Gastroesophageal sphincter (tissue), 4 donors: Measurements from ENCODE around the gene EFL1. TPM values are rescaled to one million over a fixed set of nuclear protein-coding genes. Genes with fewer than 3 reads are reported as not detected.
"Not testable (repeated sequence)": the region's sequence is repeated elsewhere in the genome, so short reads cannot be mapped to it uniquely, and the experiment has no call there.

Experiments used
- ATAC-seq: fragments of 150-250 bp; one replicate; pipeline ENCODE4 v1.9.1; 2016; ENCODE audit warnings: mild to moderate bottlenecking, moderate library complexity
- H3K27ac ChIP-seq, 4 donors: fragments of 200-600 bp; sonication (generic) in 3 of 4; 1 replicate in 3 of 4; 2 replicates in 1 of 4; pipeline ENCODE4 v1.5.1; 2016 to 2019
- H3K27me3 ChIP-seq: fragments of 200-600 bp; sonication (generic); one replicate; pipeline ENCODE4 v1.5.1; 2019
- H3K36me3 ChIP-seq, 2 donors: fragments of 200-600 bp; sonication (generic); one replicate each; pipeline ENCODE4 v1.5.1; 2019; ENCODE audit warnings: control low read depth in 1 of 2
- H3K4me1 ChIP-seq, 3 donors: fragments of 200-600 bp; sonication (generic); 1 replicate in 2 of 3; 2 replicates in 1 of 3; pipeline ENCODE4 v1.5.1; 2016 to 2019; ENCODE audit warnings: control low read depth in 2 of 3
- H3K4me3 ChIP-seq, 2 donors: fragments of 200-600 bp; sonication (generic); one replicate each; pipeline ENCODE4 v1.5.1; 2019; ENCODE audit warnings: mild to moderate bottlenecking in 1 of 2, moderate library complexity in 1 of 2
- H3K9me3 ChIP-seq, 3 donors: fragments of 200-600 bp; sonication (generic); one replicate each; pipeline ENCODE4 v1.5.1; 2017 to 2019; ENCODE audit warnings: control low read depth in 2 of 3
- EP300 ChIP-seq: sonication (generic); formaldehyde crosslinking; IDR thresholded peaks from one replicate; pipeline ENCODE4 v1.6.1; 2017; ENCODE audit warnings: antibody characterized with exemption, mild to moderate bottlenecking
- POLR2A ChIP-seq, 2 donors: fragments of 450-650 bp; IDR thresholded peaks; one replicate each; pipeline ENCODE4 v1.6.1; 2017; ENCODE audit warnings: antibody characterized with exemption in 2 of 2, mild to moderate bottlenecking in 2 of 2, moderate library complexity in 1 of 2
- POLR2AphosphoS5 ChIP-seq: sonication (generic); formaldehyde crosslinking; IDR thresholded peaks from one replicate; pipeline ENCODE4 v1.6.1; 2017; ENCODE audit warnings: antibody characterized with exemption
- WGBS, 2 donors: methylation state at CpG; one replicate each; pipeline ENCODE4 v1.1.5; 2018; ENCODE audit warnings: low coverage in 1 of 2; 5-methylcytosine and 5-hydroxymethylcytosine counted together
- total RNA-seq, 4 donors: library from RNA; depleted of rRNA; stranded (reverse); fragments of >200 nt; gene quantifications; one replicate each; pipeline ENCODE4 v1.1.0, GENCODE V29; 2016
- TF ChIP-seq, protein P1 (sequence below), 4 experiments: fragments of 200-600 bp in 2 of 4; fragments of 450-650 bp in 2 of 4; sonication (generic) in 1 of 4; IDR thresholded peaks; one replicate each; pipeline ENCODE4 v1.5.1; 2017 to 2019; ENCODE audit warnings: antibody characterized with exemption in 4 of 4, mild to moderate bottlenecking in 2 of 4, moderate library complexity in 2 of 4

The EFL1 gene
- total RNA-seq, 4 donors from 2014 or later = 12.1 to 17.7 (median 15.5) TPM

DNA sequence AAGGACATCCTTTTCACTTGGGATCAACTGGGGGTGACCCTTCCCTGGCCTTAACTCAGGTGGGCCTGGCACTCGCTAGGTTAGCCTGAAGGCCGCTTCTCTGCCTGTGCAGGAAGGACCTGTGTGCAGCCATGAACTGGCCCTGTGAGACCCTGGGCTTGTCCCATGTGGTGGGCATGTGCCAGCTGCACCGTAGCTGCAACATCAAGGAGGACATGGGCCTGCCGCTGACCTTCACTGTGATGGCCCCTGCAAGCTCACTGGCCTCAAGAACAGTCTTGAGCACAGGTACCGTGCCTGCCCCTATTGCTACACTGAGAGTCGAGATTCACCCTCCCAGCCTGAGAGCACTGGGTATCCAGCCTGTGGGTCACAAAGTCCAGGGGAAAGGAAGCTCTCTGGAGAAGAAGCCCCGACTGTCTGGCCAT lies 43.1 kb upstream of the EFL1 start:
- Histone ChIP-seq H3K9me3 (peaks cover 0 to 7% (median 0%) of the 10 kb centered on the region in 3 donors), H3K27me3 (no peaks in the 10 kb centered on the region), H3K27ac (no peak overlapping the region), H3K4me1 (no peaks in the 10 kb centered on the region), H3K4me3 (no peak overlapping the region), H3K36me3 (no peaks in the 10 kb centered on the region)
- TF ChIP-seq, protein P1, sequence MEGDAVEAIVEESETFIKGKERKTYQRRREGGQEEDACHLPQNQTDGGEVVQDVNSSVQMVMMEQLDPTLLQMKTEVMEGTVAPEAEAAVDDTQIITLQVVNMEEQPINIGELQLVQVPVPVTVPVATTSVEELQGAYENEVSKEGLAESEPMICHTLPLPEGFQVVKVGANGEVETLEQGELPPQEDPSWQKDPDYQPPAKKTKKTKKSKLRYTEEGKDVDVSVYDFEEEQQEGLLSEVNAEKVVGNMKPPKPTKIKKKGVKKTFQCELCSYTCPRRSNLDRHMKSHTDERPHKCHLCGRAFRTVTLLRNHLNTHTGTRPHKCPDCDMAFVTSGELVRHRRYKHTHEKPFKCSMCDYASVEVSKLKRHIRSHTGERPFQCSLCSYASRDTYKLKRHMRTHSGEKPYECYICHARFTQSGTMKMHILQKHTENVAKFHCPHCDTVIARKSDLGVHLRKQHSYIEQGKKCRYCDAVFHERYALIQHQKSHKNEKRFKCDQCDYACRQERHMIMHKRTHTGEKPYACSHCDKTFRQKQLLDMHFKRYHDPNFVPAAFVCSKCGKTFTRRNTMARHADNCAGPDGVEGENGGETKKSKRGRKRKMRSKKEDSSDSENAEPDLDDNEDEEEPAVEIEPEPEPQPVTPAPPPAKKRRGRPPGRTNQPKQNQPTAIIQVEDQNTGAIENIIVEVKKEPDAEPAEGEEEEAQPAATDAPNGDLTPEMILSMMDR (IDR thresholded peaks at IDR 0.05) = no peak
- TF ChIP-seq EP300 (no peak), POLR2A (IDR thresholded peaks at IDR 0.05) (no peak), POLR2AphosphoS5 (no peak)
- ATAC-seq = no peak
- 80% methylated on average over 1 of the region's 7 CpGs; no CpG with 5 or more reads in 1 of the 2 donors for WGBS, 2 donors

DNA sequence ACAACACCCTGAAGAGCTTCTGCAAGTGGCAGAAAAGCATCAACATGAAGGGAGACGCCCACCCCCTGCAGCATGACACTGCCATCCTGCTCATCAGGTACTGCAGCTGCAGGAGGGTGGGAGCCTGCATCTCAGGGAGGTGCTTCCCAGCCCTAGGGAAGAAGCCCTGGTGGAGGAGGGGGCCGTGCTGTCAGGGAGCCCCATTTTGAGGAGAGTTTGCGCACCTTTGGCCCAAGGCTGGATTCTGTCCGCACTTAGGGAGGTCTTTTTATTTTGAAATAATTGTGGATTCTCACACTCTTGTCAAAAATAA lies 42.2 kb upstream of the EFL1 start:
- no peaks in the 10 kb centered on the region for H3K36me3 ChIP-seq
- no peaks in the 10 kb centered on the region for H3K4me1 ChIP-seq
- 92% methylated on average over 2 of the region's 4 CpGs; no CpG with 5 or more reads in 1 of the 2 donors for WGBS, 2 donors
- no peak for TF ChIP-seq EP300
- TF ChIP-seq, protein P1 (IDR thresholded peaks at IDR 0.05) = no peak
- no peak for TF ChIP-seq POLR2AphosphoS5
- no peak for TF ChIP-seq POLR2A (IDR thresholded peaks at IDR 0.05)
- H3K4me3 ChIP-seq = no peak overlapping the region
- H3K27me3 ChIP-seq = no peaks in the 10 kb centered on the region
- no peak overlapping the region for H3K27ac ChIP-seq
- no peak for ATAC-seq
- H3K9me3 ChIP-seq = no peaks in the 10 kb centered on the region

DNA sequence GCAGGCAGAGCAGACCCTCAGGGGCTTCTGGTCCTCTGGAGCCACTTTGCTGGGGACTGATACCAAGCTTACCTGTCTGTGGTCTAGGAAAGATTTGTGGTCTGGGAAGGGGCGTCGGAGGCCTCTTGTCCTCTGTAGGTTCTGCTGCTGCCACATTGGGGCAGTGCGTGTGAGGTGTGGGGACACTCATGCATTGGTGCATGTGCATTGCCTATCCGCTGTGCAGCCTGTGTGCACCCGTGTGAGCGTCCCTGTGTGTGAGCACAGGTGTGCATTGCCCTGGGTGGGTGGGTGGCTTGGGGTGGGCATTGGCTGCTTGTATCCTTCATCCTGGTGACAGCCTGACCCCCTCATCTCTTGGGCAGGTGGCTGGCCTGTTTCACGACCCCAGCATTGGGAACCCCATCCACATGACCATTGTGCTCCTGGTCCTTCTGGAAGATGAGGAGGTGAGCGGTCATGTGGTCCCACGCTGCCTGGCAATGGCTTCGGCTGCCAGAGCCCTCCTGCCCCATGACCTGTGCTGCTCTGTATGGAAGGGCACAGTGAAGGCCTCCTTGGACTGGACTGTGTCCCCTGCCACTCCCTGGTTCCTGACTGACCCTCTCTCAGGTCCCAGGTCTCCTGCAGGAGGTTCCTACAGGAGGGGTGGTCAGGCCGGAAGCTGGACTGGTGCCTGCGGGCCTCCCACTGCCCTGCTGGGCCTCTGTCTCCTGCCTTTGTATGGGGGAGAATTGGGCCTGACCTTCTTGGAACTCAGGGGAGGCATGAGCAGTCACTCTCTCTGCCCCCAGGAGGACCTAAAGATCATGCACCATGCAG lies 41.6 kb upstream of the EFL1 start:
- Histone ChIP-seq H3K9me3 (no peaks in the 10 kb centered on the region), H3K27ac (no peak overlapping the region), H3K4me1 (no peaks in the 10 kb centered on the region), H3K27me3 (no peaks in the 10 kb centered on the region), H3K4me3 (no peak overlapping the region), H3K36me3 (no peaks in the 10 kb centered on the region)
- no peak for ATAC-seq
- TF ChIP-seq POLR2A (IDR thresholded peaks at IDR 0.05) (no peak), EP300 (no peak), POLR2AphosphoS5 (no peak)
- TF ChIP-seq, protein P1 (IDR thresholded peaks at IDR 0.05) = no peak
- 100% methylated on average over 2 of the region's 12 CpGs; no CpG with 5 or more reads in 1 of the 2 donors for WGBS, 2 donors

DNA sequence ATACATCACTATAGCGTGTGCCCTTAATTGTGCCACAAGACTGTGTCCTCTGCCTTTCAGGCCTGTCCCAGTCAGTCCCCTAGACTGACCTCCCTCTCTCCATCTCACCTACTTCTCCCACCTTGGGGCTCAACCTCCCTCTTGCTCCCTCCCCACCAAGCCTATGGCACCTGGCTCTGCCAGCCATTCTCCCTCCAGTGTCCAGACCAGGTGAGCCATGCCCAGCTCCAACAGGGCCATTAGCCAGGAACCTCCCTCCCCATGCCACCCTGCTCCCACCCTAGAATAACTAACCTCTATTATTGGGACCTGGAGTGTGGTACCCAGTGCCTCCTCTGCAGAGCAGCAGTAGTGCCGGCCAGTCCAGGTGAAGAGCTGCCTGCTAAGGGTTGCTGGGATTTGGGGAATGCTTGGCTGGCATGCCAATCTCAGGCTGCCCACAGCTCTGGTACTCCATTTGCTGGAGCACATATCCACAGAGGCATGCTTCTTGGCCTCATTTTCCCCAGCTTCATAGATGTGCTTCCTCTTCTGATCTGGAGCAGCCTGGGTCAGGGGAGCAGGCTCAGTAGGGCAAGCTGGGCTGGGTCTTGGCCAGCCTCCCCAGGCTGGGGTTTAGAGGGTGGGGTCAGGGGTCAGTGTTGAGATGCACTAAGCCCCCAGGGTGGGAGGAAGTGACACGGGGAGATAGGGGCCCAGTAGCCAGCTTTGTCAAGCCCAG lies 38.9 kb upstream of the EFL1 start:
- H3K4me3 ChIP-seq = no peak overlapping the region
- ATAC-seq = no peak
- no peak overlapping the region for H3K27ac ChIP-seq
- 33% methylated on average over 1 of the region's 3 CpGs; no CpG with 5 or more reads in 1 of the 2 donors for WGBS, 2 donors
- no peaks in the 10 kb centered on the region for H3K36me3 ChIP-seq
- TF ChIP-seq, protein P1 (IDR thresholded peaks at IDR 0.05) = no peak
- TF ChIP-seq POLR2AphosphoS5 = no peak
- peaks cover 10% of the 10 kb centered on the region for H3K27me3 ChIP-seq
- H3K4me1 ChIP-seq = no peaks in the 10 kb centered on the region
- H3K9me3 ChIP-seq = no peaks in the 10 kb centered on the region

DNA sequence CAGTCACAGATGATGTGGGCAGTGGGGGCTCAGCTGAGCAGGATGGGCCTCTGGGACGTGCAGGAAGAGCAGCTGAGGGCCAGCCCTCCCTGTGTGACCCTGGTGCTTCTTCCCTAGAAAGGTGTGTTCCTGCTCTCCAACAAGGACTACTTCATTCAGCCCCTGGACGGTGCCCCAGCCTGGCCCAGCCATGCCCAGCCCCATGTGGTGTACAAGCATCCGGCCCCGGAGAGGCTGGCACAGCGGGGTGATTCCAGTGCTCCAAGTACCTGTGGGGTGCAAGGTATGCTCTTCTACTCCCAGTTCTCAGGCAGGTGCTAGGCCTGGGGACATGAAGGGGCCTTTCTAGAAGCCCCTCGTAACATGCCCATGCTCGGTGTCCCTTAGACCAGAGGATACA lies 38.3 kb upstream of the EFL1 start:
- no peaks in the 10 kb centered on the region for H3K36me3 ChIP-seq
- TF ChIP-seq POLR2AphosphoS5 (no peak), EP300 (no peak), POLR2A (IDR thresholded peaks at IDR 0.05) (no peak)
- TF ChIP-seq, protein P1 (IDR thresholded peaks at IDR 0.05) = no peak

DNA sequence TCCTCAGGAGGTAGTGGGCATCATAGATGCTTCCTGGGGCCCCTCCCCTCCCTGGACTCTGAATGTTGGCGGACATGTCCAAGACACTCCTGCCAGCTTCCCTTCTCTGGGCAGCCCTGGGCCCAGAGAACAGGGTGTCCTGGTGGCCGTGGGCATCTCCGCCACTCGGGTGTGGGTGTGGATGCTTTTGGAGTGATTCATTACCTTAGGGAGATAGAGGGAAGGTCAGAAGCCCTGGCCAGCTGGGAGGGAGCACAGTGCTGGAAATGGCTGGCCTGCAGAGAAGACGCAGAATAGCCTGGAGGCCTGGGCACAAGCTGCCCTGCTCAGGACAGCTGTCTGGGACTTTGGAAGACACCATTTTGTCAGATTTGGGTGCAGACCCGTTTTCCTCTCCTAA lies 37.8 kb upstream of the EFL1 start:
- ATAC-seq, H3K9me3 ChIP-seq, H3K4me1 ChIP-seq, H3K4me3 ChIP-seq, H3K27ac ChIP-seq, H3K36me3 ChIP-seq: not testable (repeated sequence)
- H3K27me3 ChIP-seq = peaks cover 10% of the 10 kb centered on the region
- 100% methylated on average over 1 of the region's 6 CpGs; no CpG with 5 or more reads in 1 of the 2 donors for WGBS, 2 donors

More for the DNA sequence above, 38.3 kb upstream of the EFL1 start:
- Histone ChIP-seq H3K4me1 (no peaks in the 10 kb centered on the region), H3K27ac (no peak overlapping the region), H3K9me3 (no peaks in the 10 kb centered on the region), H3K4me3 (no peak overlapping the region), H3K27me3 (peaks cover 10% of the 10 kb centered on the region)
- WGBS, 2 donors = no CpG with 5 or more reads among the region's 7 CpGs
- no peak for ATAC-seq

DNA sequence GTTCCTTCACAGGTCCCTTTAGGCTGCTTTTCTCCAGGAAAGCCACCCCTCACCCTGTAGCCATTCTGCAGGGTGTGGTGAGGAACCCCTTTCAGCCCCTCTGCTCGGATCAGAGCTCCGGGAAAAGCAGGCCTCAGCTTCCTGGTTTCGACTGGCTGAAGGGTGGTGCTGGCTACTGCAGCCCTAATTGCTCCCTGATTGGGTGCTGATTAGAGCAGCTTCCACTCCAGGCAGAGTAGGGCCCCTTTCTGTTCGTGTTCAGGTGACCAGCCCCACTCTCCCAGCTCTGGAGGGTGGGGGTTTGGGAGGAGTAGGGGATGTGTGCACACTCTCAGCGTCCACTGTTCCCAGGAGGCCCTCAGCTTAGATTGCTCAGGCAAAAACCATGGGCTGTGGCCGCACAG lies 37.0 kb upstream of the EFL1 start:
- not testable (repeated sequence) for H3K36me3 ChIP-seq, H3K27ac ChIP-seq, ATAC-seq, H3K4me3 ChIP-seq, H3K9me3 ChIP-seq, H3K4me1 ChIP-seq
- peaks cover 10% of the 10 kb centered on the region for H3K27me3 ChIP-seq
- no CpG with 5 or more reads among the region's 6 CpGs for WGBS, 2 donors
